Activated T-cell treated with anti-CD3 and anti-CD28 coated beads, Interleukin-2, amount 50 U/mL, for 24 hours (primary cell): ENCODE data around the gene PKN1.
"Not testable (repeated sequence)": the region's sequence is repeated elsewhere in the genome, so short reads cannot be mapped to it uniquely, and the experiment has no call there.

Source experiments
- DNase-seq: peaks from one replicate; pipeline ENCODE4 v3.0.0-alpha.2; 2020
- H3K27ac Mint-ChIP-seq: 2 replicates; pipeline ENCODE4 v1.8.0; 2020; ENCODE audit warnings: mild to moderate bottlenecking, mixed read lengths
- H3K27me3 Mint-ChIP-seq: 2 replicates; pipeline ENCODE4 v1.8.0; 2020; ENCODE audit warnings: mixed read lengths
- H3K36me3 Mint-ChIP-seq: 2 replicates; pipeline ENCODE4 v1.8.0; 2020; ENCODE audit warnings: low read depth, mixed read lengths
- H3K4me1 Mint-ChIP-seq: 2 replicates; pipeline ENCODE4 v1.8.0; 2020; ENCODE audit warnings: low read depth, mixed read lengths
- H3K4me3 Mint-ChIP-seq: 2 replicates; pipeline ENCODE4 v1.8.0; 2020; ENCODE audit warnings: mild to moderate bottlenecking, moderate library complexity, mixed read lengths
- H3K9me3 Mint-ChIP-seq: 2 replicates; pipeline ENCODE4 v1.8.0; 2020; ENCODE audit warnings: mixed read lengths

Gene PKN1

GRCh38 chr19:14494910-14495671, 62.0 kb downstream of the PKN1 start:
- Mint-ChIP-seq H3K4me3 (peak overlapping the region; percentile 80), H3K27ac (peak overlapping the region; percentile 87), H3K4me1 (peaks cover 24% of the 10 kb centered on the region), H3K27me3 (no peaks in the 10 kb centered on the region), H3K9me3 (no peaks in the 10 kb centered on the region), H3K36me3 (peaks cover 12% of the 10 kb centered on the region)
- DNase-seq, result no peak

- Mint-ChIP-seq H3K4me3 (peak overlapping the region; percentile 80), H3K27me3 (no peaks in the 10 kb centered on the region), H3K9me3 (no peaks in the 10 kb centered on the region), H3K27ac (peak overlapping the region; percentile 87), H3K36me3 (peaks cover 10% of the 10 kb centered on the region), H3K4me1 (peaks cover 24% of the 10 kb centered on the region)
- peak; percentile 38 for DNase-seq
Measured at GRCh38 chr19:14495672-14496028, 62.5 kb downstream of the PKN1 start.

- Mint-ChIP-seq H3K9me3 (no peaks in the 10 kb centered on the region), H3K27ac (peak within 1 kb of the TSS; percentile 87), H3K27me3 (no peaks in the 10 kb centered on the region), H3K36me3 (peaks cover 10% of the 10 kb centered on the region), H3K4me1 (peaks cover 24% of the 10 kb centered on the region), H3K4me3 (peak within 1 kb of the TSS; percentile 80)
- DNase-seq, result peak; percentile 90
Measured at GRCh38 chr19:14496029-14496833, 63.1 kb downstream of the PKN1 start, which contains the start of gene GIPC1. GIPC1 (minus strand) TSS chr19:14496127; CDS start chr19:14482976, 13,151 bp downstream.

- Mint-ChIP-seq H3K9me3 (no peaks in the 10 kb centered on the region), H3K4me1 (peaks cover 24% of the 10 kb centered on the region), H3K27me3 (no peaks in the 10 kb centered on the region), H3K36me3 (peaks cover 6% of the 10 kb centered on the region), H3K4me3 (peak overlapping the region; percentile 80), H3K27ac (peak overlapping the region; percentile 85)
- DNase-seq, result no peak
Measured at GRCh38 chr19:14496834-14497227, 63.7 kb downstream of the PKN1 start.

GRCh38 chr19:14497228-14497921, 64.3 kb downstream of the PKN1 start:
- Mint-ChIP-seq H3K9me3 (no peaks in the 10 kb centered on the region), H3K27ac (peak overlapping the region; percentile 85), H3K4me3 (no peak overlapping the region), H3K4me1 (peaks cover 24% of the 10 kb centered on the region), H3K36me3 (peaks cover 6% of the 10 kb centered on the region), H3K27me3 (no peaks in the 10 kb centered on the region)
- DNase-seq, result no peak

- peaks cover 35% of the 10 kb centered on the region for H3K4me1 Mint-ChIP-seq
- no peaks in the 10 kb centered on the region for H3K27me3 Mint-ChIP-seq
- H3K27ac Mint-ChIP-seq, result no peak overlapping the region
- no peak for DNase-seq
- H3K9me3 Mint-ChIP-seq, result no peaks in the 10 kb centered on the region
- no peak overlapping the region for H3K4me3 Mint-ChIP-seq
- no peaks in the 10 kb centered on the region for H3K36me3 Mint-ChIP-seq
Measured at GRCh38 chr19:14502334-14503092, 69.4 kb downstream of the PKN1 start.

- H3K36me3 Mint-ChIP-seq, result no peaks in the 10 kb centered on the region
- peaks cover 40% of the 10 kb centered on the region for H3K4me1 Mint-ChIP-seq
- no peaks in the 10 kb centered on the region for H3K27me3 Mint-ChIP-seq
- no peak for DNase-seq
- H3K9me3 Mint-ChIP-seq, result no peaks in the 10 kb centered on the region
- no peak overlapping the region for H3K4me3 Mint-ChIP-seq
- no peak overlapping the region for H3K27ac Mint-ChIP-seq
Measured at GRCh38 chr19:14503285-14503684, 70.2 kb downstream of the PKN1 start.

- H3K9me3 Mint-ChIP-seq, H3K4me3 Mint-ChIP-seq, DNase-seq, H3K27me3 Mint-ChIP-seq, H3K36me3 Mint-ChIP-seq, H3K27ac Mint-ChIP-seq: not testable (repeated sequence)
- H3K4me1 Mint-ChIP-seq, result peaks cover 47% of the 10 kb centered on the region
Measured at GRCh38 chr19:14504575-14504974, 71.5 kb downstream of the PKN1 start.

- Mint-ChIP-seq H3K4me3 (no peak overlapping the region), H3K27me3 (no peaks in the 10 kb centered on the region), H3K36me3 (no peaks in the 10 kb centered on the region), H3K4me1 (peaks cover 52% of the 10 kb centered on the region), H3K27ac (peak overlapping the region; percentile 28), H3K9me3 (no peaks in the 10 kb centered on the region)
- DNase-seq, result peak; percentile 82
Measured at GRCh38 chr19:14505488-14506239, 72.6 kb downstream of the PKN1 start.

GRCh38 chr19:14507704-14508542, 74.8 kb downstream of the PKN1 start:
- Mint-ChIP-seq H3K27me3 (no peaks in the 10 kb centered on the region), H3K36me3 (peaks cover 6% of the 10 kb centered on the region), H3K9me3 (no peaks in the 10 kb centered on the region), H3K4me3 (no peak overlapping the region), H3K4me1 (peaks cover 62% of the 10 kb centered on the region), H3K27ac (peak overlapping the region; percentile 87)
- no peak for DNase-seq

GRCh38 chr19:14510311-14511228, 77.5 kb downstream of the PKN1 start:
- H3K27me3 Mint-ChIP-seq, result no peaks in the 10 kb centered on the region
- peak overlapping the region; percentile 66 for H3K27ac Mint-ChIP-seq
- no peaks in the 10 kb centered on the region for H3K9me3 Mint-ChIP-seq
- peaks cover 61% of the 10 kb centered on the region for H3K4me1 Mint-ChIP-seq
- no peak for DNase-seq
- no peak overlapping the region for H3K4me3 Mint-ChIP-seq
- peaks cover 33% of the 10 kb centered on the region for H3K36me3 Mint-ChIP-seq

GRCh38 chr19:14511229-14511593, 78.1 kb downstream of the PKN1 start:
- Mint-ChIP-seq H3K27me3 (no peaks in the 10 kb centered on the region), H3K36me3 (peaks cover 39% of the 10 kb centered on the region), H3K9me3 (no peaks in the 10 kb centered on the region), H3K4me3 (no peak overlapping the region), H3K27ac (peak overlapping the region; percentile 66), H3K4me1 (peaks cover 61% of the 10 kb centered on the region)
- DNase-seq, result no peak
